H9 (cell line): ENCODE data around the gene KCNH1. TPM values are rescaled to one million over a fixed set of nuclear protein-coding genes. Genes with fewer than 3 reads are reported as not detected.

Experiments
- DNase-seq: peaks from one replicate; pipeline ENCODE4 v3.0.0-alpha.2; 2017
- H2AFZ ChIP-seq: one replicate; pipeline ENCODE4 v1.6.1; 2013; ENCODE audit warnings: mild to moderate bottlenecking, low read length, control low read depth, moderate library complexity
- H2AK5ac ChIP-seq: 2 replicates; pipeline ENCODE4 v1.6.1; 2013; ENCODE audit warnings: low read length, control low read depth, mixed read lengths; ENCODE audit not compliant: insufficient read length
- H2BK120ac ChIP-seq: one replicate; pipeline ENCODE4 v1.6.1; 2013; ENCODE audit warnings: low read depth, mild to moderate bottlenecking, low read length, control low read depth, inconsistent platforms; ENCODE audit not compliant: poor library complexity, severe bottlenecking
- H2BK12ac ChIP-seq: 2 replicates; pipeline ENCODE4 v1.6.1; 2013; ENCODE audit warnings: low read length, control low read depth, mixed read lengths, low read depth; ENCODE audit not compliant: insufficient read length
- H2BK15ac ChIP-seq: 2 replicates; pipeline ENCODE4 v1.6.1; 2013; ENCODE audit warnings: low read depth, low read length, control low read depth
- H2BK20ac ChIP-seq: one replicate; pipeline ENCODE4 v1.6.1; 2013; ENCODE audit warnings: low read depth, mild to moderate bottlenecking, low read length, control low read depth, inconsistent platforms; ENCODE audit not compliant: poor library complexity, severe bottlenecking
- H2BK5ac ChIP-seq: 2 replicates; pipeline ENCODE4 v1.6.1; 2013; ENCODE audit warnings: low read length, control low read depth, mixed read lengths; ENCODE audit not compliant: insufficient read length
- H3K14ac ChIP-seq: 2 replicates; pipeline ENCODE4 v1.6.1; 2013; ENCODE audit warnings: low read length, control low read depth; ENCODE audit not compliant: insufficient read depth
- H3K18ac ChIP-seq: 2 replicates; pipeline ENCODE4 v1.6.1; 2013; ENCODE audit warnings: low read depth, mild to moderate bottlenecking, mixed read lengths, low read length, control low read depth; ENCODE audit not compliant: insufficient read length
- H3K23ac ChIP-seq: 2 replicates; pipeline ENCODE4 v1.6.1; 2013; ENCODE audit warnings: low read length, control low read depth, mixed read lengths, low read depth; ENCODE audit not compliant: insufficient read length
- H3K23me2 ChIP-seq: 2 replicates; pipeline ENCODE4 v1.6.1; 2013; ENCODE audit warnings: low read depth, mild to moderate bottlenecking, mixed read lengths, low read length, control low read depth; ENCODE audit not compliant: insufficient read length, poor library complexity, severe bottlenecking
- H3K27ac ChIP-seq: 2 replicates; pipeline ENCODE4 v1.5.1; 2013; ENCODE audit warnings: low read length, control low read depth, mixed read lengths, low read depth; ENCODE audit not compliant: insufficient read length
- H3K27me3 ChIP-seq: 2 replicates; pipeline ENCODE4 v1.6.1; 2013; ENCODE audit warnings: low read length, control low read depth, inconsistent platforms; ENCODE audit not compliant: insufficient read depth
- H3K4ac ChIP-seq: 2 replicates; pipeline ENCODE4 v1.6.1; 2013; ENCODE audit warnings: low read depth, mild to moderate bottlenecking, control low read depth, inconsistent platforms, low read length, moderate library complexity
- H3K4me1 ChIP-seq: 2 replicates; pipeline ENCODE4 v1.6.1; 2013; ENCODE audit warnings: low read length, control low read depth, inconsistent platforms; ENCODE audit not compliant: insufficient read depth
- H3K4me2 ChIP-seq: 2 replicates; pipeline ENCODE4 v1.6.1; 2013; ENCODE audit warnings: low read length, control low read depth, mixed read lengths; ENCODE audit not compliant: insufficient read length, insufficient read depth
- H3K56ac ChIP-seq: 2 replicates; pipeline ENCODE4 v1.6.1; 2013; ENCODE audit warnings: low read depth, mild to moderate bottlenecking, mixed read lengths, low read length, control low read depth; ENCODE audit not compliant: insufficient read length
- H3K79me1 ChIP-seq: 2 replicates; pipeline ENCODE4 v1.6.1; 2013; ENCODE audit warnings: low read depth, mild to moderate bottlenecking, moderate library complexity, low read length, control low read depth, inconsistent platforms; ENCODE audit not compliant: insufficient read depth, poor library complexity, severe bottlenecking
- H3K79me2 ChIP-seq: 2 replicates; pipeline ENCODE4 v1.6.1; 2013; ENCODE audit warnings: low read length, control low read depth, inconsistent platforms; ENCODE audit not compliant: insufficient read depth
- H3K9ac ChIP-seq: 2 replicates; pipeline ENCODE4 v1.6.1; 2013; ENCODE audit warnings: low read length, control low read depth, mixed read lengths; ENCODE audit not compliant: insufficient read length; ENCODE audit errors: extremely low read depth
- H3K9me3 ChIP-seq: one replicate; pipeline ENCODE4 v1.6.1; 2013; ENCODE audit warnings: low read depth, low read length, inconsistent platforms; ENCODE audit not compliant: control insufficient read depth
- H3T11ph ChIP-seq: one replicate; pipeline ENCODE4 v1.6.1; 2013; ENCODE audit warnings: mild to moderate bottlenecking, low read length, control low read depth, inconsistent platforms
- H4K20me1 ChIP-seq: one replicate; pipeline ENCODE4 v1.6.1; 2013; ENCODE audit not compliant: control insufficient read depth, insufficient read length, insufficient read depth
- H4K5ac ChIP-seq: 2 replicates; pipeline ENCODE4 v1.6.1; 2013; ENCODE audit warnings: low read depth, mild to moderate bottlenecking, mixed read lengths, low read length, control low read depth; ENCODE audit not compliant: insufficient read length
- H4K8ac ChIP-seq: replicated peaks from 2 replicates; pipeline ENCODE4 v1.6.1; 2013; ENCODE audit warnings: low read length, control low read depth, mixed read lengths, low read depth; ENCODE audit not compliant: insufficient read length
- H4K91ac ChIP-seq: 2 replicates; pipeline ENCODE4 v1.6.1; 2013; ENCODE audit warnings: low read depth, mild to moderate bottlenecking, moderate library complexity, mixed read lengths, low read length, control low read depth; ENCODE audit not compliant: insufficient read length
- H3K27ac Mint-ChIP-seq, 3 experiments: 2 replicates in 2 of 3; 3 replicates in 1 of 3; pipeline ENCODE4 v1.8.0; 2020 to 2021; ENCODE audit warnings: mixed read lengths in 3 of 3, mild to moderate bottlenecking in 1 of 3, moderate library complexity in 1 of 3
- H3K27me3 Mint-ChIP-seq: 2 replicates; pipeline ENCODE4 v1.8.0; 2021; ENCODE audit warnings: low read depth, mild to moderate bottlenecking, moderate library complexity, mixed read lengths
- H3K36me3 Mint-ChIP-seq, 3 experiments: 2 replicates in 2 of 3; 3 replicates in 1 of 3; pipeline ENCODE4 v1.8.0; 2020 to 2021; ENCODE audit warnings: low read depth in 3 of 3, mixed read lengths in 3 of 3; ENCODE audit not compliant: insufficient read depth in 1 of 3
- H3K4me1 Mint-ChIP-seq, 2 experiments: 2 replicates each; pipeline ENCODE4 v1.8.0; 2020; ENCODE audit warnings: mixed read lengths in 2 of 2
- H3K4me3 Mint-ChIP-seq, 2 experiments: 2 replicates in 1 of 2; 3 replicates in 1 of 2; pipeline ENCODE4 v1.8.0; 2020 to 2021; ENCODE audit warnings: mild to moderate bottlenecking in 2 of 2, mixed read lengths in 2 of 2, moderate library complexity in 1 of 2
- H3K9me3 Mint-ChIP-seq, 2 experiments: 2 replicates in 1 of 2; 3 replicates in 1 of 2; pipeline ENCODE4 v1.8.0; 2020; ENCODE audit warnings: mild to moderate bottlenecking in 2 of 2, mixed read lengths in 2 of 2, moderate library complexity in 1 of 2
- CTCF ChIP-seq: fragments of 200-600 bp; sonication (generic); conservative IDR thresholded peaks from 3 replicates; pipeline ENCODE4 v1.8.0; 2021; ENCODE audit warnings: antibody characterized with exemption, mild to moderate bottlenecking
- WGBS: extraction: QIAGEN DNeasy Blood & Tissue Kit; methylation state at CpG from one replicate; pipeline ENCODE4 v1.1.7; 2013; ENCODE audit warnings: missing lambda C conversion rate, low lambda C conversion rate, mixed read lengths; ENCODE audit not compliant: insufficient read length; ENCODE audit errors: extremely low coverage; 5-methylcytosine and 5-hydroxymethylcytosine counted together
- total RNA-seq: library from RNA; stranded (reverse); gene quantifications from 2 replicates; pipeline ENCODE4 v1.2.1, GENCODE V29; 2021

Gene KCNH1
- total RNA-seq, 1 experiment from 2014 or later, result 0.11 TPM

DNA sequence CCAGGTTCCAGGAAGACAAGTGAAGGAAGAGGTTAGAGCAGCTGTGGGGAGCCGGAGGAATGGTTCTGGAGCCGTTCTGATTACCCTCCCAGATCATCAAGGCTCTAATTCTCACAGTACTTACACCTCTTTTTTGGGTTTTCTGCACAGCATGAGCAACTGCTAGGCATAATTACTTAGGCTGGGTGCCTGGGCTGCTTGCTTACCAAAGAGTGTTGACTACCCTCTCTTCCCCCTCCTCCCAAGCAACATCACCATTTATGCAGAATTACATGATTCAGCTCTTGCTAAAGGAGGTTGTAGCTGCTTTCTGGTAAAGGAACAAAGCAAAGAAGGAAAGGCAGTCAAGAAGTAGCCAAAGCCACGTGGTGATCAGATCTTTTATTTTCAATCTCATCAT is 397.2 kb downstream of the KCNH1 start:
- Mint-ChIP-seq H3K36me3 (no peaks in the 10 kb centered on the region), H3K9me3 (no peaks in the 10 kb centered on the region), H3K27me3 (peaks cover 2% of the 10 kb centered on the region; the same call in 1 of the 2 replicates), H3K4me1 (peaks cover 3 to 6% of the 10 kb centered on the region in 2 experiments; a peak in 2 of 4 replicates), H3K4me3 (no peak overlapping the region), H3K27ac (no peak overlapping the region; a peak in 1 of 7 replicates)
- Histone ChIP-seq H4K5ac (no peak overlapping the region), H4K91ac (no peak overlapping the region), H3K27ac (no peak overlapping the region), H2BK20ac (no peak overlapping the region), H3K23ac (no peak overlapping the region), H2BK15ac (no peak overlapping the region), H4K20me1 (no peaks in the 10 kb centered on the region), H3K79me1 (no peaks in the 10 kb centered on the region), H3K9ac (no peak overlapping the region), H3K79me2 (no peaks in the 10 kb centered on the region), H3K4me2 (no peak overlapping the region), H2AFZ (no peak overlapping the region), H3K56ac (no peak overlapping the region), H3K18ac (no peak overlapping the region), H3K4me1 (no peaks in the 10 kb centered on the region; the same call in 1 of the 2 replicates), H2BK120ac (no peak overlapping the region), H3K23me2 (no peaks in the 10 kb centered on the region), H4K8ac (no peak overlapping the region), H3T11ph (no peak overlapping the region), H3K9me3 (no peaks in the 10 kb centered on the region), H3K4ac (no peak overlapping the region), H2BK12ac (no peak overlapping the region), H2BK5ac (no peak overlapping the region), H3K27me3 (no peaks in the 10 kb centered on the region), H3K14ac (no peak overlapping the region), H2AK5ac (no peak overlapping the region)
- no CpG with 5 or more reads among the region's 3 CpGs for WGBS
- no peak for DNase-seq
- no peak for TF ChIP-seq CTCF
